HCT116 (cell line): ENCODE results near the gene ISM1. TPM values are rescaled to one million over a fixed set of nuclear protein-coding genes. Genes with fewer than 3 reads are reported as not detected.

Source experiments
- ATAC-seq: fragments of 200-7000 bp; cut with Tn5 transposase; 2 replicates; pipeline ENCODE4 v1.9.1; 2020; ENCODE audit warnings: mild to moderate bottlenecking, moderate library complexity
- BruUV-seq: library from RNA; stranded (reverse); fragments of 400-500 nt; replicated peaks from 2 replicates; lab custom pipeline; 2021; lab: Mats Ljungman, UMichigan
- CTCF ChIA-PET: fragments of 300-600 bp; sonication (Branson Sonifier 250); formaldehyde crosslinking; loops from one replicate; lab custom pipeline; 2021; ENCODE audit warnings: antibody characterized with exemption; lab: Charles Lee
- POLR2A ChIA-PET: fragments of 300-600, 350-600 bp; sonication (Branson Sonifier 250); formaldehyde crosslinking; loops from one replicate; lab custom pipeline; 2021; ENCODE audit warnings: antibody characterized with exemption; lab: Charles Lee
- RAD21 ChIA-PET, 2 experiments: fragments of 300-600 bp; sonication (Branson Sonifier 250); formaldehyde crosslinking; loops; one replicate each; lab custom pipeline; 2023; ENCODE audit warnings: low total read pairs in 2 of 2; ENCODE audit not compliant: uncharacterized antibody in 2 of 2, unreplicated experiment in 2 of 2, low non-redundant PET in 1 of 2; lab: Charles Lee
- DNase-seq: peaks from one replicate; pipeline ENCODE4 v3.0.0-alpha.2; 2010; ENCODE audit warnings: low read depth, low spot score
- H2AFZ ChIP-seq: fragments of 200-600 bp; shearing (Covaris generic), sonication (generic); 2 replicates; pipeline ENCODE4 v1.6.1; 2017; ENCODE audit warnings: low read depth, mixed run types, mixed read lengths, antibody characterized with exemption, low read length; ENCODE audit not compliant: poor library complexity, severe bottlenecking
- H3K27ac ChIP-seq: 2 replicates; pipeline ENCODE4 v1.5.1; 2012; ENCODE audit warnings: low read depth, low read length
- H3K27me3 ChIP-seq: fragments of 200-600 bp; sonication (generic); 2 replicates; pipeline ENCODE4 v1.6.1; 2016; ENCODE audit warnings: mixed run types, low read length, mixed read lengths; ENCODE audit not compliant: insufficient read depth
- H3K36me3 ChIP-seq, 2 experiments: fragments of 200-500 bp in 1 of 2; fragments of 200-600 bp in 1 of 2; sonication (Bioruptor generic) in 1 of 2; sonication (generic) in 1 of 2; 2 replicates each; pipeline versions ENCODE4 v1.5.1 to v1.6.1; 2014 to 2016; ENCODE audit warnings: low read length in 2 of 2, inconsistent platforms in 1 of 2, mixed read lengths in 1 of 2, mixed run types in 1 of 2; ENCODE audit not compliant: insufficient read depth in 2 of 2, control insufficient read depth in 1 of 2
- H3K4me1 ChIP-seq, 2 experiments: fragments of 200-600 bp in 1 of 2; sonication (generic) in 1 of 2; 2 replicates each; pipeline versions ENCODE4 v1.5.1 to v1.6.1; 2012 to 2017; ENCODE audit warnings: low read length in 2 of 2, inconsistent platforms in 1 of 2, mild to moderate bottlenecking in 1 of 2, mixed read lengths in 1 of 2, mixed run types in 1 of 2, moderate library complexity in 1 of 2; ENCODE audit not compliant: insufficient read depth in 2 of 2, control insufficient read depth in 1 of 2
- H3K4me2 ChIP-seq: fragments of 200-600 bp; sonication (generic); 2 replicates; pipeline ENCODE4 v1.6.1; 2017; ENCODE audit warnings: mixed run types, low read length, mixed read lengths
- H3K4me3 ChIP-seq, 2 experiments: fragments of 200-600 bp in 1 of 2; sonication (generic) in 1 of 2; replicated peaks in 1 of 2; 2 replicates each; pipeline ENCODE4 v1.5.1; 2011 to 2016; ENCODE audit warnings: low read length in 2 of 2, control low read depth in 1 of 2, low read depth in 1 of 2, mild to moderate bottlenecking in 1 of 2, mixed read lengths in 1 of 2, mixed run types in 1 of 2
- H3K79me2 ChIP-seq: fragments of 200-600 bp; sonication (generic); 2 replicates; pipeline ENCODE4 v1.6.1; 2017; ENCODE audit warnings: mild to moderate bottlenecking, mixed run types, low read length, moderate library complexity, mixed read lengths; ENCODE audit not compliant: insufficient read depth
- H3K9ac ChIP-seq: fragments of 200-600 bp; sonication (generic); 2 replicates; pipeline ENCODE4 v1.6.1; 2016; ENCODE audit warnings: low read length, mixed read lengths
- H3K9me2 ChIP-seq: fragments of 200-600 bp; sonication (generic), shearing (Covaris generic); 2 replicates; pipeline ENCODE4 v1.6.1; 2017; ENCODE audit warnings: mixed run types, mild to moderate bottlenecking, moderate library complexity; ENCODE audit not compliant: insufficient read depth
- H3K9me3 ChIP-seq, 2 experiments: fragments of 200-500 bp in 1 of 2; fragments of 200-600 bp in 1 of 2; sonication (Bioruptor generic) in 1 of 2; sonication (generic) in 1 of 2; 2 replicates each; pipeline ENCODE4 v1.6.1; 2014 to 2017; ENCODE audit warnings: low read length in 2 of 2, mixed read lengths in 2 of 2, inconsistent platforms in 1 of 2, low read depth in 1 of 2, mild to moderate bottlenecking in 1 of 2, mixed run types in 1 of 2, moderate library complexity in 1 of 2; ENCODE audit not compliant: control insufficient read depth in 1 of 2, insufficient read depth in 1 of 2
- H4K20me1 ChIP-seq: fragments of 200-600 bp; sonication (generic), shearing (Covaris generic); 2 replicates; pipeline ENCODE4 v1.6.1; 2017; ENCODE audit warnings: mixed run types, mild to moderate bottlenecking, moderate library complexity; ENCODE audit not compliant: insufficient read depth
- CBX3 ChIP-seq: IDR thresholded peaks from 2 replicates; pipeline ENCODE4 v1.6.1; 2012; ENCODE audit warnings: low read depth
- CEBPB ChIP-seq: IDR thresholded peaks from 2 replicates; pipeline ENCODE4 v1.6.1; 2012; ENCODE audit warnings: low read depth
- ELF1 ChIP-seq: IDR thresholded peaks from 2 replicates; pipeline ENCODE4 v1.6.1; 2012; ENCODE audit warnings: low read depth, borderline replicate concordance
- EZH2 ChIP-seq: fragments of 200-600 bp; sonication (generic); IDR thresholded peaks from 2 replicates; pipeline ENCODE4 v1.6.1; 2017; ENCODE audit warnings: antibody characterized with exemption, mixed run types
- EZH2phosphoT487 ChIP-seq: fragments of 200-600 bp; IDR thresholded peaks from 2 replicates; pipeline ENCODE4 v1.6.1; 2018; ENCODE audit warnings: antibody characterized with exemption, borderline replicate concordance
- JUND ChIP-seq: IDR thresholded peaks from 2 replicates; pipeline ENCODE4 v1.6.1; 2012
- POLR2A ChIP-seq: IDR thresholded peaks from 2 replicates; pipeline ENCODE4 v1.7.0; 2011; ENCODE audit warnings: borderline replicate concordance; ENCODE audit not compliant: insufficient read depth, insufficient read length; ENCODE audit errors: extremely low read depth
- POLR2AphosphoS5 ChIP-seq: IDR thresholded peaks from 2 replicates; pipeline ENCODE4 v1.6.1; 2011; ENCODE audit warnings: mild to moderate bottlenecking, low read depth, low read length, moderate library complexity
- RAD21 ChIP-seq: IDR thresholded peaks from 2 replicates; pipeline ENCODE4 v1.6.1; 2012; ENCODE audit warnings: low read depth, mild to moderate bottlenecking
- SIN3A ChIP-seq: IDR thresholded peaks from 2 replicates; pipeline ENCODE4 v1.6.1; 2012; ENCODE audit warnings: low read depth
- SRF ChIP-seq: IDR thresholded peaks from 2 replicates; pipeline ENCODE4 v1.6.1; 2012; ENCODE audit warnings: low read depth
- TCF7L2 ChIP-seq: IDR thresholded peaks from 2 replicates; pipeline ENCODE4 v1.7.0; 2011; ENCODE audit warnings: borderline replicate concordance, inconsistent platforms; ENCODE audit not compliant: insufficient read depth, insufficient read length; ENCODE audit errors: extremely low read depth
- ZFX ChIP-seq: fragments of 450-650 bp; IDR thresholded peaks from 2 replicates; pipeline ENCODE4 v1.6.1; 2017
- ZNF274 ChIP-seq: fragments of 200-500 bp; sonication (Bioruptor generic); IDR thresholded peaks from 2 replicates; pipeline ENCODE4 v1.6.1; 2014; ENCODE audit warnings: mild to moderate bottlenecking, low read depth, low read length, inconsistent platforms
- intact Hi-C: fragments of 100-400 bp; cut with micrococcal nuclease; formaldehyde crosslinking; loops from 2 replicates; pipeline ENCODE4 v1.10.0; 2022
- total RNA-seq: library from RNA; stranded (reverse); gene quantifications from one replicate; pipeline ENCODE4 v1.2.1, GENCODE V29; 2021; ENCODE audit not compliant: unreplicated experiment
- TF ChIP-seq, protein P1 (sequence below): IDR thresholded peaks from 2 replicates; pipeline ENCODE4 v1.6.1; 2012; ENCODE audit warnings: low read depth
- TF ChIP-seq, protein P2 (sequence below): IDR thresholded peaks from 2 replicates; pipeline ENCODE4 v1.6.1; 2011; ENCODE audit warnings: mild to moderate bottlenecking, low read length, moderate library complexity; ENCODE audit not compliant: insufficient replicate concordance; ENCODE audit errors: extremely low read depth
- TF ChIP-seq, protein P3 (sequence below): IDR thresholded peaks from 2 replicates; pipeline ENCODE4 v1.6.1; 2012
- TF ChIP-seq, protein P4 (sequence below): IDR thresholded peaks from 2 replicates; pipeline ENCODE4 v1.6.1; 2012

The ISM1 gene
- total RNA-seq, 1 experiment from 2014 or later = 0.37 TPM

DNA sequence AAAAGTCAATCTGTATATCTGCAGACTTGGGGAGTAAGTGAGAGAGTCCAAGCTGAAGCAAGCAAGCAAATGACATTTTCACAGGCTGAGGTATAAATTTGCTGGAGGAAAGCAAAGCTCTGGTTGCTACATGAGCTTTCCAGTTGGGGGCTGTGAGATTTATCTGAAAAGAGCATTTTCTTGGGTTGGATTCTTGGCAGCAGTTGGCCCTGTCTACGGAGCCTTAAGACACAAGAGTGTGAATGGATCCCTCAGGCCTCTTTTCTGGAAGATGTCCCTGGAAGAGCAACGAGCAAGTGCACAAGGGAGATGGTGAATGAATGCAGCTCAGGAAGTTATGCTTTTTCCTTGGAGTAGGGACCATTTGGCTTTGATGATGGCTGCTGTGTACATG lies 30.8 kb downstream of the ISM1 start:
- Histone ChIP-seq H3K4me1 (peaks cover 4 to 12% of the 10 kb centered on the region in 2 experiments; a peak in 3 of 4 replicates), H3K4me2 (no peak overlapping the region), H3K4me3 (no peak overlapping the region), H3K9me3 (no peaks in the 10 kb centered on the region), H4K20me1 (no peaks in the 10 kb centered on the region), H3K36me3 (no peaks in the 10 kb centered on the region), H3K9ac (no peak overlapping the region), H3K79me2 (no peaks in the 10 kb centered on the region), H3K27me3 (no peaks in the 10 kb centered on the region), H3K9me2 (no peaks in the 10 kb centered on the region), H2AFZ (no peak overlapping the region), H3K27ac (no peak overlapping the region)
- ATAC-seq (no peak), DNase-seq (no peak)
- intact Hi-C loops = no loop called here
- TF ChIP-seq TCF7L2 = no peak
- TF ChIP-seq POLR2AphosphoS5 = no peak
- no peak for TF ChIP-seq RAD21
- TF ChIP-seq CBX3 = no peak
- no peak for TF ChIP-seq SIN3A
- TF ChIP-seq, protein P1, sequence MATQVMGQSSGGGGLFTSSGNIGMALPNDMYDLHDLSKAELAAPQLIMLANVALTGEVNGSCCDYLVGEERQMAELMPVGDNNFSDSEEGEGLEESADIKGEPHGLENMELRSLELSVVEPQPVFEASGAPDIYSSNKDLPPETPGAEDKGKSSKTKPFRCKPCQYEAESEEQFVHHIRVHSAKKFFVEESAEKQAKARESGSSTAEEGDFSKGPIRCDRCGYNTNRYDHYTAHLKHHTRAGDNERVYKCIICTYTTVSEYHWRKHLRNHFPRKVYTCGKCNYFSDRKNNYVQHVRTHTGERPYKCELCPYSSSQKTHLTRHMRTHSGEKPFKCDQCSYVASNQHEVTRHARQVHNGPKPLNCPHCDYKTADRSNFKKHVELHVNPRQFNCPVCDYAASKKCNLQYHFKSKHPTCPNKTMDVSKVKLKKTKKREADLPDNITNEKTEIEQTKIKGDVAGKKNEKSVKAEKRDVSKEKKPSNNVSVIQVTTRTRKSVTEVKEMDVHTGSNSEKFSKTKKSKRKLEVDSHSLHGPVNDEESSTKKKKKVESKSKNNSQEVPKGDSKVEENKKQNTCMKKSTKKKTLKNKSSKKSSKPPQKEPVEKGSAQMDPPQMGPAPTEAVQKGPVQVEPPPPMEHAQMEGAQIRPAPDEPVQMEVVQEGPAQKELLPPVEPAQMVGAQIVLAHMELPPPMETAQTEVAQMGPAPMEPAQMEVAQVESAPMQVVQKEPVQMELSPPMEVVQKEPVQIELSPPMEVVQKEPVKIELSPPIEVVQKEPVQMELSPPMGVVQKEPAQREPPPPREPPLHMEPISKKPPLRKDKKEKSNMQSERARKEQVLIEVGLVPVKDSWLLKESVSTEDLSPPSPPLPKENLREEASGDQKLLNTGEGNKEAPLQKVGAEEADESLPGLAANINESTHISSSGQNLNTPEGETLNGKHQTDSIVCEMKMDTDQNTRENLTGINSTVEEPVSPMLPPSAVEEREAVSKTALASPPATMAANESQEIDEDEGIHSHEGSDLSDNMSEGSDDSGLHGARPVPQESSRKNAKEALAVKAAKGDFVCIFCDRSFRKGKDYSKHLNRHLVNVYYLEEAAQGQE = no peak
- no peak for TF ChIP-seq ELF1
- no peak for TF ChIP-seq CEBPB
- TF ChIP-seq, protein P2, sequence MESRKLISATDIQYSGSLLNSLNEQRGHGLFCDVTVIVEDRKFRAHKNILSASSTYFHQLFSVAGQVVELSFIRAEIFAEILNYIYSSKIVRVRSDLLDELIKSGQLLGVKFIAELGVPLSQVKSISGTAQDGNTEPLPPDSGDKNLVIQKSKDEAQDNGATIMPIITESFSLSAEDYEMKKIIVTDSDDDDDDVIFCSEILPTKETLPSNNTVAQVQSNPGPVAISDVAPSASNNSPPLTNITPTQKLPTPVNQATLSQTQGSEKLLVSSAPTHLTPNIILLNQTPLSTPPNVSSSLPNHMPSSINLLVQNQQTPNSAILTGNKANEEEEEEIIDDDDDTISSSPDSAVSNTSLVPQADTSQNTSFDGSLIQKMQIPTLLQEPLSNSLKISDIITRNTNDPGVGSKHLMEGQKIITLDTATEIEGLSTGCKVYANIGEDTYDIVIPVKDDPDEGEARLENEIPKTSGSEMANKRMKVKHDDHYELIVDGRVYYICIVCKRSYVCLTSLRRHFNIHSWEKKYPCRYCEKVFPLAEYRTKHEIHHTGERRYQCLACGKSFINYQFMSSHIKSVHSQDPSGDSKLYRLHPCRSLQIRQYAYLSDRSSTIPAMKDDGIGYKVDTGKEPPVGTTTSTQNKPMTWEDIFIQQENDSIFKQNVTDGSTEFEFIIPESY = no peak
- no peak for TF ChIP-seq ZFX
- TF ChIP-seq EZH2phosphoT487 = no peak
- TF ChIP-seq ZNF274 = no peak
- TF ChIP-seq EZH2 = no peak
- no peak for TF ChIP-seq POLR2A
- TF ChIP-seq, protein P3, sequence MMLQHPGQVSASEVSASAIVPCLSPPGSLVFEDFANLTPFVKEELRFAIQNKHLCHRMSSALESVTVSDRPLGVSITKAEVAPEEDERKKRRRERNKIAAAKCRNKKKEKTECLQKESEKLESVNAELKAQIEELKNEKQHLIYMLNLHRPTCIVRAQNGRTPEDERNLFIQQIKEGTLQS = no peak
- TF ChIP-seq, protein P4, sequence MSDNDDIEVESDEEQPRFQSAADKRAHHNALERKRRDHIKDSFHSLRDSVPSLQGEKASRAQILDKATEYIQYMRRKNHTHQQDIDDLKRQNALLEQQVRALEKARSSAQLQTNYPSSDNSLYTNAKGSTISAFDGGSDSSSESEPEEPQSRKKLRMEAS = no peak
- no peak for TF ChIP-seq SRF
- TF ChIP-seq JUND = no peak
- BruUV-seq = no TSS peak
- ChIA-PET RAD21 (no interaction called here), CTCF (no interaction called here), POLR2A (no interaction called here)
